Glutamatergic neuron (in vitro differentiated cells): Measurements from ENCODE around the gene RIN1. TPM values are rescaled to one million over a fixed set of nuclear protein-coding genes. Genes with fewer than 3 reads are reported as not detected.
A peak's percentile ranks its signal among the peaks of the same experiment; 100 is the strongest.
"Not testable (repeated sequence)": the region's sequence is repeated elsewhere in the genome, so short reads cannot be mapped to it uniquely, and the experiment has no call there.

Source experiments
- DNase-seq: peaks from one replicate; pipeline ENCODE4 v3.0.0; 2022
- H3K27ac Mint-ChIP-seq: one replicate; pipeline ENCODE4 v1.8.0; 2020; ENCODE audit warnings: mild to moderate bottlenecking, mixed read lengths, inconsistent platforms; ENCODE audit not compliant: unreplicated experiment
- H3K27me3 Mint-ChIP-seq: one replicate; pipeline ENCODE4 v1.8.0; 2020; ENCODE audit warnings: mild to moderate bottlenecking, moderate library complexity, mixed read lengths, inconsistent platforms; ENCODE audit not compliant: unreplicated experiment
- H3K36me3 Mint-ChIP-seq: one replicate; pipeline ENCODE4 v1.8.0; 2020; ENCODE audit warnings: mild to moderate bottlenecking, mixed read lengths, inconsistent platforms; ENCODE audit not compliant: unreplicated experiment
- H3K4me1 Mint-ChIP-seq: one replicate; pipeline ENCODE4 v1.8.0; 2020; ENCODE audit warnings: mild to moderate bottlenecking, low read depth, mixed read lengths, inconsistent platforms; ENCODE audit not compliant: unreplicated experiment
- H3K4me3 Mint-ChIP-seq: one replicate; pipeline ENCODE4 v1.8.0; 2020; ENCODE audit warnings: mild to moderate bottlenecking, mixed read lengths, inconsistent platforms; ENCODE audit not compliant: unreplicated experiment
- H3K9me3 Mint-ChIP-seq: one replicate; pipeline ENCODE4 v1.8.0; 2020; ENCODE audit warnings: mild to moderate bottlenecking, moderate library complexity, mixed read lengths, inconsistent platforms; ENCODE audit not compliant: unreplicated experiment
- CTCF ChIP-seq: fragments of 200-600 bp; sonication (generic); IDR thresholded peaks from one replicate; pipeline ENCODE4 v1.5.0; 2021; ENCODE audit not compliant: partially characterized antibody, unreplicated experiment
- total RNA-seq: library from RNA; stranded (reverse); fragmentation: NEBNext Ultra II Directional; extraction: Animal tissue kit (Norgen Biotek cat#: 25700); gene quantifications from one replicate; pipeline ENCODE4 v1.2.1, GENCODE V29; 2021; ENCODE audit not compliant: unreplicated experiment

RIN1 gene
- total RNA-seq, 1 donor from 2014 or later, result 1.9 TPM

- H3K27ac Mint-ChIP-seq, result peak overlapping the region; percentile 97
- peaks cover 23% of the 10 kb centered on the region for H3K27me3 Mint-ChIP-seq
- H3K36me3 Mint-ChIP-seq, result no peaks in the 10 kb centered on the region
- no peak for DNase-seq
- H3K9me3 Mint-ChIP-seq, result peaks cover 19% of the 10 kb centered on the region
- peak; percentile 19 for TF ChIP-seq CTCF
- H3K4me3 Mint-ChIP-seq, result peak overlapping the region; percentile 94
- H3K4me1 Mint-ChIP-seq, result peaks cover 52% of the 10 kb centered on the region
Observed at GRCh38 chr11:66313321-66314185, 22.7 kb downstream of the RIN1 start.

GRCh38 chr11:66312549-66313320 is 23.5 kb downstream of the RIN1 start:
- Mint-ChIP-seq H3K36me3 (no peaks in the 10 kb centered on the region), H3K9me3 (peaks cover 15% of the 10 kb centered on the region), H3K27ac (peak overlapping the region; percentile 98), H3K4me3 (peak overlapping the region; percentile 94), H3K4me1 (peaks cover 44% of the 10 kb centered on the region), H3K27me3 (peaks cover 20% of the 10 kb centered on the region)
- DNase-seq, result peak; percentile 100
- TF ChIP-seq CTCF, result no peak

- peak; percentile 86 for DNase-seq
- Mint-ChIP-seq H3K9me3 (peaks cover 11% of the 10 kb centered on the region), H3K36me3 (no peaks in the 10 kb centered on the region), H3K4me1 (peaks cover 39% of the 10 kb centered on the region), H3K4me3 (peak overlapping the region; percentile 94), H3K27me3 (peaks cover 17% of the 10 kb centered on the region), H3K27ac (peak overlapping the region; percentile 98)
- TF ChIP-seq CTCF, result no peak
Observed at GRCh38 chr11:66311965-66312548, 24.2 kb downstream of the RIN1 start.

GRCh38 chr11:66311470-66311964 is 24.7 kb downstream of the RIN1 start:
- TF ChIP-seq CTCF, result peak; percentile 46
- peak; percentile 60 for DNase-seq
- Mint-ChIP-seq H3K27ac (peak overlapping the region; percentile 98), H3K4me3 (peak overlapping the region; percentile 94), H3K4me1 (peaks cover 39% of the 10 kb centered on the region), H3K9me3 (peaks cover 11% of the 10 kb centered on the region), H3K36me3 (no peaks in the 10 kb centered on the region), H3K27me3 (peaks cover 17% of the 10 kb centered on the region)

GRCh38 chr11:66310803-66311440 is 25.3 kb downstream of the RIN1 start:
- Mint-ChIP-seq H3K4me3 (peak overlapping the region; percentile 94), H3K4me1 (peaks cover 35% of the 10 kb centered on the region)
- DNase-seq, result not testable (repeated sequence)

More at GRCh38 chr11:66310803-66311440, 25.3 kb downstream of the RIN1 start:
- H3K36me3 Mint-ChIP-seq, result not testable (repeated sequence)
- Mint-ChIP-seq H3K9me3 (peaks cover 11% of the 10 kb centered on the region), H3K27ac (peak overlapping the region; percentile 98), H3K27me3 (peaks cover 17% of the 10 kb centered on the region)
